GM19395 (cell line): ENCODE results near the gene OSGIN1.

ENCODE experiments used
- ATAC-seq: cut with Tn5 transposase; IDR thresholded peaks from one replicate; pipeline ENCODE4 v1.9.1; 2021; ENCODE audit warnings: mild to moderate bottlenecking, moderate library complexity; ENCODE audit not compliant: unreplicated experiment

Gene OSGIN1

DNA sequence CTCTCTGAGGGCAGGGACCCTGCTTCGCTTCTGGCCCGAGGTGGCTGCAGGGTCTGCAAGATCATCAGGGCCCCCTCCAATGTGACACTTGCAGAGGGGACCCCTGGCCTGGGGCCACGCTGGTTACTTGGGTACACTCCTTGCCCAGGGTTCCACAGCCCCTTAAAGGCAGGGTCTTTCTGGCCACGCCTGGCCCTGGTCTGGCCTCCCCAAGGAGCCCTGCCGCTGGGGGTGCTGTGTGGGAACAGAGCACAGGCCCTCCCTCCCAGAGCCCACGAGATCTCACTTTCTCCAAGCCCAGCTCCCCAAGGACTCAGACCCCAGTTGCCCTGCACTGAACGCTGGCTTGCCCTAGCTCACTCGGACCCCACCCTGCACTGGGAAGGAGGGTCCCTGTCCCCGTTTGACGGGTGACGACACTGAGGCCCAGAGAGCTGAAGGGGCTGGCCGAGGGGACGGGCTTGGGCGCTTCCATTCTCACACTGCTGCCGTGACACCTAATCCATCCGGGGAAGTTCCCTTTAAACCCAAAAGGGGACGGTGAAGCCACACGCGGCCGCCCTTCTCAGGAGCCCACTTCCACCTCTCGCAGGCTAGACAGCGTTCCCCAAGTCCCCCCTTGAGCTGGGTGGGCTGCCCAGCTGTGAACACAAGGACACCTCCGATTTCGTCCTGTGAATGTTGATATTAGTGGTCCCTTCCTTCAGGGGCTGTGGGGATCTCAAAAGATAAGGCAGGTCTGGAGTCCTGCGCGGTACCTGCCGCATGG is 26.9 kb upstream of the OSGIN1 start:
- ATAC-seq: no peak

DNA sequence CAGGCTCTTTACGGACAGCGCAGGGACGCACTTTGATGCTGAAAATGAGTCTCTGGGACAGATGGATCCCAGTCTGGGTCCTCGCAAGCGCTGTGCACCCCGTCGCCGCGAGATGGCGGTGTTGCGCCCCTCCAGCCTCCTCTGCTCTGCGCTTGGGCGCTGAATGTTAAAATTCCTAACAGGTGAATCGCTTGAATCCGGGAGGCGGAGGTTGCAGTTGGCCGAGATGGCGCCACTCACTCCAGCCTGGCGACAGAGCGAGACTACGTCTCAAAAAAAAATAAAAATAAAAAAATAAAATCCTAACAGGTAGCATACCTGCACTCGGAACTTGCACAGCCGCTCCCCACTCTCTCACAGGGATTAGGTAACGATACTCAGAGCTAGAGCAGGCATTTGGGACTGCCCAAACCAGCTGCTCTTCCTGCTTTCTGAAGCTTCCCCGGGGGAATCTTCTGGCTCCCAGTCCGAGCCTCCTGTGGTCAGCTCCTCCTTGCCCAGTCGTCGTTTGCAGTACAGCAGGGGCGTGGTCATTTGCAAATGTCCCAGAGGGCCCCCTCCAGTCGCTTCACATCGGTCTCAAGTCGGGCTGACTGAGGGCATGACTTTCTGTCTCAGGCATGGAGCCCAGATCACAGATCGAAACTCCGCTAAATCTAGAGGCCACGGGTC is 26.2 kb upstream of the OSGIN1 start:
- no peak for ATAC-seq

DNA sequence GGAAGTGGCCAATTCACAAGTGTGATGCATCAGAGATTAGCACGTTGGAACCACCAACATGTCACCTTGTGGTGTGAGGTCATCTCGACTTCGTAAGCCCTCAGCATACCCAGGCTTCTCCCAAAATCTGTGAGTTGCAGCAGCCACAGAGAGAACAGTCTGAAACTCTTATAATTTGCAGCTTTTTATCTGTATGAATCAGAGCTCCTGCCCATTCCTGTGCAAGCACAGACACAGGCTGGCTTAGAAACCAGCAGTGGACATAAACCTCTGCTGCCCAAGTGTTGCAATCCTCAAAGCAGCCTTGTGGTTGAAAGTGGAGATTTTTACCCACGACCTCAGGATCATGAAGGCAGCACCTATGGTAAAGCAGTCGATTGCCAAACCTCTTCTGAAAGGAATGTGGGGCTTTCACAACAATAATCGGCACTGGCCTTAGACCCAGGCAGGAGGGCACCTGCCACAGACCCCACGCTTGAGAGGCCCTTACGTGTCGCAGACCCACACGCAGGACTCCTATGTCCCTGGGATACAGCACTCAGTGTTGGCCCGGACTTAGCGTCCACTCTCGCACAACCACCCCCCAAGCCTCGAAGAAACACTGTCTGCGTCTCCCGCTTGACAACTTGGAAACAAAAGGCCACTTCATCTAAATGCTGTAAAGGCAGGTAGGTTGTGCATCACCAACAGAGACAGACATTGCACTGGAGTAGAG is 24.5 kb upstream of the OSGIN1 start:
- no peak for ATAC-seq

DNA sequence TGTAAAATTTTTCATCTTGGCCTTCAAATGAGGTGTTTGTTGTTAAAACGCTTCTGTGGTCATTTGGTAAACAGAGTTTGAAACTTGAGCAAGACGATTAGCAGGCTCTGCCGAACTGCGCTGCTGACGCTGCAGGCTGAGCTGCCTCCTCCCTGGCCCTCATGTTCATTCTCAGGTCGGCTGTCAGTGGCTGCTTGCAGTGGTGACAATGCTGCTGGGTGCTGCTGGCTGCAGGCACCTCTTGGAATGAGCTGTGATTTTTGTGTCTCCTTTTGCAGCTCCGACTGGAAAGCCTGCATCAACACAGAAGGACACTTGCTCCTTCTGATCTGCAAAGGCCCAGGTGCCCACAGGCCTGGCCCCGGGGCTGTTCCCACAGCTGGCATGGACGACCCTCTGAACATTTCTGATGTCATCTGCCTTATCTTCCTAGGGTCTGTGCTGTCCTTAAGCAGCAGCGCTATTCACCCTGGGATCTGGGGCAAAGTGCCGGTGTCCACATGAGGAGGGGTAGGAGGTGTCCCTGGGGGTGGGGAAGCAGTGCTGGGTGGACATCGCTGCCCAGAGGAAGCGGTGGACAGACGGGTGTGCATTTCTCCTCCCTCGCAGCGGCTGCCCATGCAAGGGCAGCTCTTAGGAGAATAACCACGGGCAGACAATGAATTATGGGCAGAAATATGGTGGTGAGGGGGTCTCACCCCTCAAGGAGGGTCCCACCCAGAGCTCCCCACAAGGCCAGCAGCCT is 23.1 kb upstream of the OSGIN1 start:
- no peak for ATAC-seq

GRCh38 chr16:83930730-83931500 is 22.1 kb upstream of the OSGIN1 start:
- ATAC-seq: no peak

GRCh38 chr16:83931556-83931955 is 21.5 kb upstream of the OSGIN1 start:
- ATAC-seq: no peak

GRCh38 chr16:83932304-83932703 is 20.7 kb upstream of the OSGIN1 start:
- no peak for ATAC-seq

DNA sequence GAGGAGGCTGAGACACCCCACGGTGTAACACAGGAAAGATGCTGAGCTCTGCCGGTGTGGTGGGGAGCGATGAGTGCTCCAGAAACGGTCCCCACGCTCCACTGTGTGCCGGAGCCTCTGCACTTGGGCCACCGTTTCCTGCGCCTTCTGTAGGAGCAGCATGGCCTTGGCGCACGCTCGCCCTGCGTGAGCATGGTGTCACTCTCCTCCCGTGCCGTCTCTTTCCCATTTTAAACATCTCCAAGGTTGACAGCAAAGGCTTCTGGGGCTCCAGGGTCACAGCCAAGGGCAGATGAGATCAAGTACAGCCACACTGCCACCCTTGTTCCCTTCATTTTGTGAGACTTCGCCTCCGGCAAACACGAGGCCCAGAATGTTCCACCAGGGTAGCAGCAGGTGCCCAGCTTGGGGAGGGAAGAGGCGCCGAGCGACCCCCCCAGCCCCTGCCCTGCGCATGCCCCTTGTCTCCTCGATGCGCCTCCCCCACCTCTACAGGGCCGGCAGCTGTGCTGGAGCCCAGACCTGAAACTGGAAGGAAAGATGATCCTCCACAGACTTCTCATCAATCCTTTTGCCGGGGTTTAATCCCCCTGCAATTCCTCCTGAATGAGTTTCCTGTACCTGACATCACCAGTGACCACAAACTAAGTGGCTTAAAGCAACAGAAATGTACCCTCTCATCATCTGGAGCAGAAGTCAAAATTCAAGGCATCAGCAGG is 19.9 kb upstream of the OSGIN1 start:
- no peak for ATAC-seq

GRCh38 chr16:83933885-83934683 is 19.0 kb upstream of the OSGIN1 start:
- no peak for ATAC-seq

- no peak for ATAC-seq
Measured at GRCh38 chr16:83934684-83934977, 18.4 kb upstream of the OSGIN1 start.

GRCh38 chr16:83935005-83935857 is 17.8 kb upstream of the OSGIN1 start:
- ATAC-seq: no peak

GRCh38 chr16:83935858-83936255 is 17.2 kb upstream of the OSGIN1 start:
- no peak for ATAC-seq

- no peak for ATAC-seq
Measured at GRCh38 chr16:83936581-83937165, 16.4 kb upstream of the OSGIN1 start.

GRCh38 chr16:83937267-83937666 is 15.8 kb upstream of the OSGIN1 start:
- no peak for ATAC-seq

DNA sequence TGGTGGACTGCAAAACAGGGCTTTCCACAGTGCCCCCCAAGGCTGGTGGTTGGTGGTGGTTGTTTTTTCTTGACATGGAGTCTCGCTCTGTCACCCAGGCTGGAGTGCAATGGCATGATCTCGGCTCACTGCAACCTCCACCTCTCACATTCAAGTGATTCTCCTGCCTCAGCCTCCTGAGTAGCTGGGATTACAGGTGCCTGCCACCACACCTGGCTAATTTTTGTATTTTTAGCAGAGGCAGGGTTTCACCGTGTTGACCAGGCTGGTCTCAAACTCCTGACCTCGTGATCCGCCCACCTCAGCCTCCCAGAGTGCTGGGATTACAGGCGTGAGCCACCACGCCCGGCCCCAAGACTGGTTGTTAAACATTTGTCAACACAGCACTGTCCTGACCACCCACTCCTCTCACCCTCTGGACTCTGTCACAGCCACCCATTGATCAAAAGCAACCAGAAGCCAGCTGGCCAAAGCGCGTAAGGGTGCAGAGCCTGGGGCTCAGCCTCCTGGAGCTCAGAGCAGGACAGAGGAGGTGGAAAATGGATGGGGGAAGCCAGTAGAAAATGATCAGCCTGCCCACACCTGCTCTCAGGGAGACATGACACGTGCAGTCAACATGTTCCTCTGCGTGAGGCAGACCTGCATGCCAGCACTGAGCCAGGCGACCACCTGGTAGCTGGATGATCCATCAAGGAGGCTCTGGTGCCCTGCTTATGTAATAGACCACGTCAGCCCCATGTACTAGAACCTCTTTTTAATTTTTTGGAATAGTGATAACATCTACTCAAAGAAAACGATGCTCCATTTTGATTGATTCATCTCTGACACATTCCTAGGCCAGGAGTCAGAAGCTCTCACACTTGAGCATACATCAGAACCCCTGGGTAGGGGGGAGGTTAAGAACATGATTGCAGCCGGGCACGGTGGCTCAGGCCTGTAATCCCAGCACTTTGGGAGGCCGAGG is 14.8 kb upstream of the OSGIN1 start:
- no peak for ATAC-seq

- ATAC-seq: no peak
Measured at GRCh38 chr16:83939266-83939855, 13.7 kb upstream of the OSGIN1 start.
